COR-L47 (cell line): Measurements from ENCODE around the gene ADARB2.
"Not testable (repeated sequence)": the region's sequence is repeated elsewhere in the genome, so short reads cannot be mapped to it uniquely, and the experiment has no call there.

Experiments used
- DNase-seq: peaks from one replicate; lab custom pipeline; 2025; lab: John Stamatoyannopoulos, UW

Gene ADARB2

DNA sequence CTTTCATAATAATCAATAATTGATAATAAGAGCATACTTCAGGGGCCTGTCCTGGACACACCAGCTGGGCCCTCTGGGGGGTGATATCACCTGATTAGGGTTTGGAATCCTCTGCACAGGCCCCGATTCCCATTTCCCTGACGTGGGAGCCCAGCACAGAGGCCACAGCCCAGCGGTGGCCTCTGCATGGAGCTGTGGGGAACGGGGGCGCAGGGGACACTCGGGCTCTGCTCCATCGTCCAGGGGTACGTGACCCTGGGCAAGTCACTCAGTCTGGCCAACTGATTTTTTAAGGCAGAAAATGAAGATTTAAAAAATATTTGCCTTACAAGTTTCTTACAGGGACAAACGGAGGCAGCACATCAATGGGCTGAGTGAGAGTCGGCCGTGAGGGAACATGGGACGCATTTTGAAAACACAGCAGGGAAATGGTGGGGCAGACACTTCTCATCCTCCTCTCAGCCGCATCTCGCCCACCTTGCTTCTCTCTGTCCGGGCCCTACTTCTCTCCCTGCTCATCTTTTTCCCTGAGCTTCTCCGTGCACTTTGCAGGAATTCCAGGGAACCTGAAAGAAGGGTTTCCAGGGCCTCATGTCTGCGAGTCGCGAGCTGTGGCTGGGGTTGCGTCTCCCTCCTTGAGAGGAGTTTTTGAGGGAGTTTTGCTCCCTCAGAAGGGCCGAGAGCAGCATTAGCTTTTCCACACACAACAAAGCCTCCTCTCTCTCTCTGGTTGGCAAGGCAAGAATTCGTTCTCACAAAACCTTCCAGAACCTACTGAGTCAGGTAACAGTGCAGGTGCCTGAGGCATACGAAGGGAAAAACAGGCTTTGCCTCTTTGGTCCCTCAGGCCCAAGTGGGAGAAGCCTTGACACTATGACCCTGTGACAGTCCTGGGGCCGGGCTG, 369.1 kb downstream of the ADARB2 start:
- no peak for DNase-seq

DNA sequence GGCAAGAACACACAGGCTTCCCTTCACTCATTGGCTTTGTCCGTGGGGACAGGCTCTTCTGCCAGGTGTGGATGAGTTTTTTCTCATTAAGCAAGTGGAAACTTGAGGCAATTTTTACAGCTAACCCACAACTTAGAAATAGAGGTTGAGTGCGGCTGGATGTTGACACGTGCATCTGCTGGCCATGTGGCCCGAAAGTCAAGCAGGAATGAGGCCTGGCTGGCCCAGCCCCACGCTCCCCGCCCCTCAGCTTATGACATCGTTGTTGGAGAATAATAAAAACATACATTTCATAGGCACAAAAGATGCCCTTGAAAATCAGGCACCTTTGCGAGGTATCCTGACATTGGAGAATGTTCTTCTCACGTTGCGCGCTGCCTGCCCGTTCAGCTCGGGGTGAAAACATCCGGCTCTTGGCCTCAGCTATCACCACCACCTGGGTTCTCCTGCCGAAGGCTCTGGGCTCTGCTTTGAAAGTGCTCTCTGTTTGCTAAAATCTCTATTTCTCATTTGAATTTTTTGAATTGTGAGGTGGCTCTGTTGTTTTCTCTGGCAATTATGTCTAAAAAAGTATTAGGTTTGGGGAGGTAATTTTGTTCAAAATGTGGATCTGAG, 370.4 kb downstream of the ADARB2 start:
- no peak for DNase-seq

GRCh38 chr10:1366322-1366691, 371.0 kb downstream of the ADARB2 start:
- no peak for DNase-seq

- no peak for DNase-seq
Measured at GRCh38 chr10:1365540-1366321, 371.6 kb downstream of the ADARB2 start.

GRCh38 chr10:1364151-1364910, 373.0 kb downstream of the ADARB2 start:
- DNase-seq = no peak

GRCh38 chr10:1363446-1364121, 373.7 kb downstream of the ADARB2 start:
- DNase-seq = no peak

DNA sequence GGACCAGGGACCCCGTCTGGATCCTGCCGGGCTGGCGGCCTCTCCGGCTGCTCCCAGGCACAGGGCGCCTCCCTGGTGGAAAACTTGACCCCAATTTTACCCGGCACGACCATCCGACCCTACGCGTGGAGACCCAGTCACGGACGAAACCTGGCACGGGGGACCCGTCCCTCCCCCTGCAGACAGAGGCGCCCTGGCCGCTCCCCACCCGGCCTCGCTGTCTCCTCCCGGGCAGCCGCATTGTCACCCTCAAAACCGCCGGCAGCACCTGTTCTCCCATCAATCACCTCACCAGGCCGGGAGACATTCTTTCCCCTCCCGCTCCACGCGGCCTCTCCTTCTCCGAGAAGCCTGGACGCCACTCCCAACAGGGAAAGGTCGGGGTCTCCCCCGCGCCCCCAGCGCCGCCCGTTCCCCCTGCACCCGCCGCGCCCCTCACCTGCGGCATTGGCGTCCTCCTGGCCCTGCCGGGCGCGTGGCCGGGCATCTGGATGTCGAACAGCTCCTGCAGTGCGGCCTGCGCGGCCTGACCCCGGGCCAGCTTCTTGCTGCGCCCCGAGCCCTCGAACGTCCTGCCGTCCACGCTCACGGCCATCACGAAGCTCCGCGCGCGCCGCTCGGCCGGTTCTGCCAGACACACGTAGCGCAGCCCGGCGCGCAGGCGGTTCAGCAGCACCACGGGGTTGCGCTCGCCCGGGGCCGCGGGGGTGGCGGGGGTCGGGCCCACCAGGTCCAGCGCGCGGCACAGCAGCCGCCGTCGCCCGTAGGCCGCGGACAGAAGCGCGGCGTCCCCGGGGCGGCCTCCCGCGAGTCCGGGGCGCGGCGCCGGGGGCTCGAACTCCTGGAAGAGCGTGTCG, 374.5 kb downstream of the ADARB2 start:
- no peak for DNase-seq

GRCh38 chr10:1361411-1362105, 375.8 kb downstream of the ADARB2 start:
- no peak for DNase-seq

DNA sequence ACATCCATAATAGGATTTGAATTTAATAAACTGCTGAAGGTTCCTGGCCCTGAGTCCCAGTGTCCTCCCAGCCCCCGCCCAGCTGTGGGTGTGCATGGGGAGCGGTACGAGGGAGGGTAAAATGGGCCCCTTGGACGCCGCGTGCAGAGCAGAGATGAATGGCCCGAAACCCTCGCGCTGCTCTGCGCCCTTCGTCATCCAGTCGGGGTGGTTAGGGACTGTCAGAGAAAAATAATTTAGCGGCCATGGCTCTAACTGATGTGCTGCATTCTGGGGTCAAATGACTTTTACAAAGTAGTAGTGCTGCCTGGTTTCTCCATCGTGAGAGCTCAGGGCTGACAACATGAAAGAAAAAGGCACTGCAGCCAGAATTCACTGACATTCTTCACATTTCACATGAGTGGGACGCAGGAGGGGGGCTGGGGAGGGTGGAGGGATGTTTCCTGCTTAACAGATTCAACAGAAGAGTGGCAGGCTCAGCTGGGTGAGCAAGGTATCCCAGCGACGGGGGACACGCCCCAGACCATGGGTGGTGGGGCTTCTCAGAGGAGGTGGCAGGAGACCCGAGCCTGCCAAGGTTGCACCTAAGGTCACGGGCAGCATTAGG, 376.7 kb downstream of the ADARB2 start:
- DNase-seq = no peak

DNA sequence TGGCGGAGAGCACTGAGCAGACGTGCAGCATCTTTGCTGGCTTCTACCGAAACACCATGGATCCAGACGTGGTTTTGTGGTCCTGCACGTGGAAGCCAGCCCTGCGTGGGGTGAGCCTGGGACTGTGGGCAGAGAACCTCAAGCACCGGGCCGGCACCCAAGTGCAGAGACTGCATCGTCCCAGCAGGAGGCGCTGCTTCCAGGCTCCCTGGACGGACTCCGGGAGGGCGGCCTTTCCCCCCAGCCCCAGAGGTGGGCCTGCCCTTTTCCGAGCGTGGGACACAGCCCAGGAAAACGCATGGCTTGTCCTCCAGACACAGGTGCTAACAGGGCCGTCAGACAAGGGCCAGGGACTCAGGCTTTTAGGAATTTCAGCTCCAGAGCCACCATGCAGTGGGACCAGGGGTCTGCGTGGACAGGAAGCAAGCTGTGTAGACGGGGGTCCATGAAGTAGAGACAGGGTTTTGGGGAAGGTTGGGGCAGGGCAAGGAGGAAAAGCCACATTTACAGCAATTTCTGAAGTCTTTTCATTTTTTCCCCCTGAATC, 377.2 kb downstream of the ADARB2 start:
- no peak for DNase-seq

GRCh38 chr10:1359626-1359955, 377.7 kb downstream of the ADARB2 start:
- DNase-seq = no peak

GRCh38 chr10:1358860-1359625, 378.3 kb downstream of the ADARB2 start:
- DNase-seq = no peak

GRCh38 chr10:1358147-1358546, 379.2 kb downstream of the ADARB2 start:
- DNase-seq = no peak

- DNase-seq = no peak
Measured at GRCh38 chr10:1356349-1356748, 381.0 kb downstream of the ADARB2 start.

DNA sequence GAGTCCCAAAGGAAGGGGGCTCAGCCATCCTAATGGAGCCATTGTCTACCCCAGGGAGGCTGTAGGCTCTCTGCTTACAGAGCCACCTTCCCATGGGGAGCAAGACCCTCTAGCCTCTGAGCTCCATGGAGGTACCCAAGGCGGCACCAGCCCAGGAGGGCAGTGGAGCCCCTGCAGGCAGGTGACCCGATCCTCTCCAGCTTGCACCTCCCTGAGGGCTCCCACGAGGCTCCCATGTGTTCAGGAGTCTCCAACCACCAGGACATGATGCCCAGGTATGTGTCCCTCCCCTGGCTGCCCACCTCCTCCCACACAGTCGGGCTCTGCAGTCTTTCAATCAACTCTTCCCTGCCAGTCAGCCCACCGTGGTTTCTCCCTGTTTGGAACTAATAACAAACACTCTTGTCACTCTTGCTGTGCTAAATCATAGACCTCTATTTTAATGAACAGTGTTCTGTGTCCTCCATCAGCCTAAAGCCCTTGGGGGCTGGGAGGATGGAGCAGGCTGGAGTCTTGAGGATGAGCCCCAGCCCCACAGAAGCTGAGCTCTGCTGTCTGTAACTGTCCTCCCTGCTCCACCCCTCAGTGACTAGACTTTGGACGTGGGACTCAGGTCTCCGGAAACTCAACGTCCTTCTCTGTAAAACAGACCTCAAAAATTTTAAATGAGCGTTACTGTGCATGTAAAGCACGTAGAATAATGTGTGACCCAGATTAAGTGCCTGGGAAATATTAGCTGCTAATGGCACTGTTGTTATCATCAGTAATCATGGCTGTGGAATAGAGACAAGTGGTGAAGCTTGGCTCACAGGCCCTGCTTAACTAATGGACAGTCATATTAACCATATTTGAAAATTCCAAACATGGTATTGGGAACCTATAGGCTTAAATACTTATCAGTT, 382.3 kb downstream of the ADARB2 start:
- no peak for DNase-seq

DNA sequence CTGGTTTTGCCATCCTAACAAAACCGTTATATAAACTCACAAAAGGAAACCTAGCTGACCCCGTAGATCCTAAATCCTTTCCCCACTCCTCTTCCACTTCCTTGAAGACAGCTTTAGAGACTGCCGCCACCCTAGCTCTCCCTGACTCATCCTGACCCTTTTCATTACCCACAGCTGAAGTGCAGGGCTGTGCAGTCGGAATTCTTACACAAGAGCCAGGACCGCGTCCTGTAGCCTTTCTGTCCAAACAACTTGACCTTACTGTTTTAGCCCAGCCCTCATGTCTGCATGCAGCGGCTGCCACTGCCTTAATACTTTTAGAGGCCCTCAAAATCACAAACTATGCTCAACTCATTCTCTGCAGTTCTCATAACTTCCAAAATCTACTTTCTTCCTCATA, 385.0 kb downstream of the ADARB2 start:
- not testable (repeated sequence) for DNase-seq

DNA sequence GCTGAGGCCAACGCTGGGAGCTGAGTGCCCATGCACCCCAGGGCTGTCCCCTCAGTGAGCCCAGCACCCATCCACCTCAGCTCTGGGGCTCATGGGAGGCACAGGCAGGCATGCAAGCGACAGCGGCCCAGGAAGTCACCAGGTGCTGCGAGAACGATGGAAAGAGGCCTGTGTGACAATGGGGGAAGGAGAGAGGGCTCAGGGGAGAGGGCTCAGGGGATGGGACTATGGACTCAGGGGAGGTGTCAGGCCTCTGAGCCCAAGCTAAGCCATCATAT, 388.6 kb downstream of the ADARB2 start:
- DNase-seq = no peak
